Measurements from ENCODE around the gene ATF6.
"Not testable (repeated sequence)": the region's sequence is repeated elsewhere in the genome, so short reads cannot be mapped to it uniquely, and the experiment has no call there.

The ATF6 gene

DNA sequence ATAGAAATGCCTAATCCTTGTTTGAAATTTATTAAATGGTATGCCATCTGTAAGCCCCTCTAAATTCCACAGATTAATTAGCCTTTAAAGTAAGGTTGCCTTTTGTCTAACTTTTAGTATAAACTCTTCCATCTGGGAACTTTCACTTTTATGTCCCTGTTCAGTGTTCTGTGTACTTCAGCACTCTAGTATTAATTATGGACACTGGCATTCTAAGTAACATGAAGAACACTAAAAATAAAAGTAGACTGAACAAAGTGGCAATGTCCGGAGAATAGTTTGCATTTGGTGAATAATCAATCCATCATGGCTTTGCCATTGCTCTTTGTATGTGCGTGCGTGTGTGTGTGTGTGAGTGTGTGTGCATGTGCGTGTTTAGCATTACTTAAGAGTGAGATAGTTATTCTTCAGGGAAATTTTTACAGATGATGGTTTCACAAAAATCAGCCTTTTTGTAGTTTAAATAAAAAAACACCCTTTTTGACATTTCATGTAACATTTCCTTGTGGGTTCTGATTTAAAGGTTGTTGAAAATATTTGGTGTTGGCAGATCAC lies 51.1 kb downstream of the ATF6 start:
- H3K4me3 ChIP-seq (ENCODE audit: low read depth, low read length), result no peak overlapping the region
- TF ChIP-seq, protein P1, sequence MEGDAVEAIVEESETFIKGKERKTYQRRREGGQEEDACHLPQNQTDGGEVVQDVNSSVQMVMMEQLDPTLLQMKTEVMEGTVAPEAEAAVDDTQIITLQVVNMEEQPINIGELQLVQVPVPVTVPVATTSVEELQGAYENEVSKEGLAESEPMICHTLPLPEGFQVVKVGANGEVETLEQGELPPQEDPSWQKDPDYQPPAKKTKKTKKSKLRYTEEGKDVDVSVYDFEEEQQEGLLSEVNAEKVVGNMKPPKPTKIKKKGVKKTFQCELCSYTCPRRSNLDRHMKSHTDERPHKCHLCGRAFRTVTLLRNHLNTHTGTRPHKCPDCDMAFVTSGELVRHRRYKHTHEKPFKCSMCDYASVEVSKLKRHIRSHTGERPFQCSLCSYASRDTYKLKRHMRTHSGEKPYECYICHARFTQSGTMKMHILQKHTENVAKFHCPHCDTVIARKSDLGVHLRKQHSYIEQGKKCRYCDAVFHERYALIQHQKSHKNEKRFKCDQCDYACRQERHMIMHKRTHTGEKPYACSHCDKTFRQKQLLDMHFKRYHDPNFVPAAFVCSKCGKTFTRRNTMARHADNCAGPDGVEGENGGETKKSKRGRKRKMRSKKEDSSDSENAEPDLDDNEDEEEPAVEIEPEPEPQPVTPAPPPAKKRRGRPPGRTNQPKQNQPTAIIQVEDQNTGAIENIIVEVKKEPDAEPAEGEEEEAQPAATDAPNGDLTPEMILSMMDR (IDR thresholded peaks at IDR 0.05; ENCODE audit: borderline replicate concordance, insufficient read depth, low read depth, low read length), result no peak

- no peak overlapping the region for H3K4me3 ChIP-seq (ENCODE audit: low read depth, low read length)
- TF ChIP-seq, protein P1 (IDR thresholded peaks at IDR 0.05; ENCODE audit: borderline replicate concordance, insufficient read depth, low read depth, low read length), result no peak
Observed at GRCh38 chr1:161820914-161821313, 54.8 kb downstream of the ATF6 start.

GRCh38 chr1:161824618-161825017 lies 58.5 kb downstream of the ATF6 start:
- no peak overlapping the region for H3K4me3 ChIP-seq (ENCODE audit: low read depth, low read length)
- TF ChIP-seq, protein P1 (IDR thresholded peaks at IDR 0.05; ENCODE audit: borderline replicate concordance, insufficient read depth, low read depth, low read length), result no peak

DNA sequence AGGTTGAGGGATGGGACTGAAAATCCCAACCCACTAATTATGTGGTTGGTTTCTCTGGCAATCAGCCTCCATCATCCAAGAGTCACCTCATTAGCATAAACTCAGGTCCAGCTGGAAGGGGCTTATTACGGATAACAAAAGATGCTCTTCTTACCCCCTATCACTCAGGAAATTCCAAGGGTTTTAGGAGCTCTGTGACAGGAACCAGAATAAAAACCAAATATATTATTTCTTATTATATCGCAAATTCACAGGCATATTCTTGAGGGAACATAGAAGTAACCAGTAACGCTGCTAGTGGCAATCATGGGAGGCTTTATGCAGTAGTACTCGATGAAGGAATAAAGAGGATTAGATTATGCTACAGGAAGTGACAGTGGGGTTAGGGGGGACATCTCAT lies 59.7 kb downstream of the ATF6 start:
- no peak overlapping the region for H3K4me3 ChIP-seq (ENCODE audit: low read depth, low read length)
- TF ChIP-seq, protein P1 (IDR thresholded peaks at IDR 0.05; ENCODE audit: borderline replicate concordance, insufficient read depth, low read depth, low read length), result no peak

- no peak overlapping the region for H3K4me3 ChIP-seq (ENCODE audit: low read depth, low read length)
Observed at GRCh38 chr1:161826478-161826877, 60.4 kb downstream of the ATF6 start.

GRCh38 chr1:161827786-161828185 lies 61.7 kb downstream of the ATF6 start:
- H3K4me3 ChIP-seq (ENCODE audit: low read depth, low read length), result no peak overlapping the region
- TF ChIP-seq, protein P1 (IDR thresholded peaks at IDR 0.05; ENCODE audit: borderline replicate concordance, insufficient read depth, low read depth, low read length), result no peak

More at GRCh38 chr1:161826478-161826877, 60.4 kb downstream of the ATF6 start:
- TF ChIP-seq, protein P1 (IDR thresholded peaks at IDR 0.05; ENCODE audit: borderline replicate concordance, insufficient read depth, low read depth, low read length), result no peak

DNA sequence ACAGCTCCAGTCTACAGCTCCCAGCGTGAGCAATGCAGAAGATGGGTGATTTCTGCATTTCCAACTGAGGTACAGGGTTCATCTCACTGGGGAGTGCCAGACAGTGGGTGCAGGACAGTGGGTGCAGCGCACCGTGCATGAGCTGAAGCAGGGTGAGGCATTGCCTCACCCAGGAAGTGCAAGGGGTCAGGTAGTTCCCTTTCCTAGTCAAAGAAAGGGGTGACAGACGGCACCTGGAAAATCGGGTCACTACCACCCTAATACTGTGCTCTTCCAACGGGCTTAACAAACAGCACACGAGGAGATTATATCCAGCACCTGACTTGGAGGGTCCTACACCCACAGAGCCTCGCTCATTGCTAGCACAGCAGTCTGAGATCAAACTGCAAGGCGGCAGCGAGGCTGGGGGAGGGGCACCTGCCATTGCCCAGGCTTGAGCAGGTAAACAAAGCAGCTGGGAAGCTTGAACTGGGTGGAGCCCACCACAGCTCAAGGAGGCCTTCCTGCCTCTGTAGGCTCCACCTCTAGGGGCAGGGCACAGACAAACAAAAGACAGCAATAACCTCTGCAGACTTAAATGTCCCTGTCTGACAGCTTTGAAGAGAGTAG lies 66.3 kb downstream of the ATF6 start:
- not testable (repeated sequence) for H3K4me3 ChIP-seq (ENCODE audit: low read depth, low read length)
